Measurements from ENCODE around the gene MYG1. TPM values are rescaled to one million over a fixed set of nuclear protein-coding genes. Genes with fewer than 3 reads are reported as not detected.
A peak's percentile ranks its signal among the peaks of the same experiment; 100 is the strongest.

Gene MYG1
- total RNA-seq, 2 donors from 2014 or later, result 63.8 to 91.5 TPM

DNA sequence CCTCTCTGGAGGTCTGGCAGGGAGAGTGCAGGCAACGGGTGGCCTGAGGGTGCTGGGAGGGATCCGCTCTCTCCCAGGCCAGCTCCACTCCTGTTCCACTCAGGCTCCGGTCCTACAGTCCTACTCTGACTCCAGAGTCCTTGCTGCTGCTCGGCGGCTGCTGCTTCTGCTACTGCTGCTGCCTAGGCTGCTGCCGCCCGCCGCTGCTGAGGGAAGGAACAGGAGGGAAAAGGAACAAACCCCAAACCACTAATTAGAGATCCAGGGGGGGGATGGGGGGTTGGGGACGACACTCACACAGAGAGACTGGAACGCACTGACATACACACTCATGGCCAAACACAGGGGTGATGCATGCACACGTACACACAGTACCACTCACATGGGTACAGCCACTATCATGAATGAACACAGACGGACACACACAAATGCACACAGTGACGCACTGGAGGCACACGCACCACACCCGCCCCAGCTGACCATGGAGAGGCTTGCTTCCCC lies 36.7 kb downstream of the MYG1 start, which contains the start of gene SP7:
SP7 (minus strand) TSS at position 174 of the 501 bp plus-strand sequence. CDS start 708 bp downstream, outside the sequence.
- Mint-ChIP-seq H3K36me3 (no peaks in the 10 kb centered on the region), H3K27ac (no peak within 1 kb of the TSS), H3K9me3 (no peaks in the 10 kb centered on the region)
- no peak for ATAC-seq
- DNase-seq (ENCODE audit: low spot score in 2 of 2), result no peak

DNA sequence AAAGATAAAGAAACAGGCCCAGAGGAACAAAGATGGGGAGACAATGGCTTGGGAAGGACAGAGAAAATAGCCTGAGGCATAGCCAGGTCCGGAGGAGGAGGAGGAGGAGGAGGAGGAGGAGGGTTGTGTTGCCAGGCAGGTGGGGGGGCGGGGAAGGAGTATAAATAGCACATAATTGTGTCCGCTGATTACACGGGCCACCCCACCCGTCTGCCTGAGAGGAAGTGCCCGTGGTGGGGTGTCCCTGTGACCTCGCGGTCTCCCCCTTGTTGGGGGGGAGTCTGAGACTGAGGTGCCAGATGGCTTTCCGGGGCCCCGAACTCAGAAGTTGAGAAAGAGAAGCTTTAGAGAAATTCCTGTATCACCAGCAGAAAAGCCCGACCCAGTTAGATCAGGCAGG lies 38.5 kb downstream of the MYG1 start:
- Mint-ChIP-seq H3K27ac (no peak overlapping the region), H3K36me3 (no peaks in the 10 kb centered on the region), H3K9me3 (no peaks in the 10 kb centered on the region)
- ATAC-seq, result no peak
- DNase-seq (ENCODE audit: low spot score in 2 of 2), result no peak

- DNase-seq (ENCODE audit: low spot score in 2 of 2), result no peak
- H3K27ac Mint-ChIP-seq, result no peak overlapping the region
- no peak for ATAC-seq
- H3K36me3 Mint-ChIP-seq, result no peaks in the 10 kb centered on the region
- H3K9me3 Mint-ChIP-seq, result no peaks in the 10 kb centered on the region
Observed at GRCh38 chr12:53338916-53339315, 39.4 kb downstream of the MYG1 start.

GRCh38 chr12:53340398-53340797 lies 40.9 kb downstream of the MYG1 start:
- Mint-ChIP-seq H3K36me3 (no peaks in the 10 kb centered on the region), H3K9me3 (no peaks in the 10 kb centered on the region), H3K27ac (no peak overlapping the region)
- DNase-seq (ENCODE audit: low spot score in 2 of 2), result no peak
- ATAC-seq, result no peak

- ATAC-seq (no peak), DNase-seq (ENCODE audit: low spot score in 2 of 2) (no peak)
- Mint-ChIP-seq H3K36me3 (no peaks in the 10 kb centered on the region), H3K27ac (no peak overlapping the region), H3K9me3 (no peaks in the 10 kb centered on the region)
Observed at GRCh38 chr12:53343449-53343848, 44.0 kb downstream of the MYG1 start.

- peak in 1 of 2 donors; percentile 18 for ATAC-seq
- H3K27ac Mint-ChIP-seq, result no peak overlapping the region
Observed at GRCh38 chr12:53343969-53344368, 44.5 kb downstream of the MYG1 start.

GRCh38 chr12:53344487-53344823 lies 45.0 kb downstream of the MYG1 start:
- ATAC-seq (peak in 1 of 2 donors; percentile 2), DNase-seq (ENCODE audit: low spot score in 2 of 2) (no peak)
- H3K36me3 Mint-ChIP-seq, result no peaks in the 10 kb centered on the region
- no peaks in the 10 kb centered on the region for H3K9me3 Mint-ChIP-seq
- no peak overlapping the region for H3K27ac Mint-ChIP-seq

More at GRCh38 chr12:53343969-53344368, 44.5 kb downstream of the MYG1 start:
- no peak for DNase-seq (ENCODE audit: low spot score in 2 of 2)
- Mint-ChIP-seq H3K9me3 (no peaks in the 10 kb centered on the region), H3K36me3 (no peaks in the 10 kb centered on the region)

DNA sequence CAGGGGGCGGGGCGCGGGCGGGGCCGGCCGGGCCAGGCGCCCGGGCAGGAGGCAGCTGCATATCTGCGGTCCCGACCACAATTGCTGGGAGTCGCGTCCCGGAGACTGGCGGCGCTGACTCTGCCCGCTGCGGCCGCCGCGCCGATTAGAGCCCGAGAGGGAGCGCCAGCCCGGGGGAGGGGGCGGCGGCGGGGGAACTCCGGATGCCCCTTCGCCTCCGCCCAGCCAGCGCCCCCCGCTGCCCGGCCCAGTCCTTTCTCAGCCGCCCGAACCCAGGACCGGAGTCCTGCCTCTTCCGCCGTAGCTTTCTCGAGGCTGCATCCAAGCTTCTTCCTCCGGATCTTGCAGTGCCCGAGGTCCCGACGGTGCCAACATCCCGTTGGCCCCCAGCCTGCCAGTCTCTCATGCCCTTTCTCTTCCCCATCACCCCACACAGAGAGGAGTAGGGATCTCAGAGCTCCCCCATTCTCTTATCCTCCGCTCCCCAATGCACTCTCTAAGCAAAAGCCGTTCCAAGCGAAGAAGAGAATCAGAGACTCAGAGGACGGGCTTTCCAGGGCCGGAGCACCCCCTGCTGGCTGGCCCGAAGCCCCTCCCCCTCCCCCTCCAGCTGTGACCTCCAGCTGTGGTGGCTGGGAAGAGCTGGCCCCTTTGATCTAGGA lies 45.5 kb downstream of the MYG1 start:
- Mint-ChIP-seq H3K36me3 (no peaks in the 10 kb centered on the region), H3K27ac (peak overlapping the region; percentile 58 to 60), H3K9me3 (no peaks in the 10 kb centered on the region)
- ATAC-seq (peak; percentile 86 to 88), DNase-seq (ENCODE audit: low spot score in 2 of 2) (peak; percentile 67 to 77)

DNA sequence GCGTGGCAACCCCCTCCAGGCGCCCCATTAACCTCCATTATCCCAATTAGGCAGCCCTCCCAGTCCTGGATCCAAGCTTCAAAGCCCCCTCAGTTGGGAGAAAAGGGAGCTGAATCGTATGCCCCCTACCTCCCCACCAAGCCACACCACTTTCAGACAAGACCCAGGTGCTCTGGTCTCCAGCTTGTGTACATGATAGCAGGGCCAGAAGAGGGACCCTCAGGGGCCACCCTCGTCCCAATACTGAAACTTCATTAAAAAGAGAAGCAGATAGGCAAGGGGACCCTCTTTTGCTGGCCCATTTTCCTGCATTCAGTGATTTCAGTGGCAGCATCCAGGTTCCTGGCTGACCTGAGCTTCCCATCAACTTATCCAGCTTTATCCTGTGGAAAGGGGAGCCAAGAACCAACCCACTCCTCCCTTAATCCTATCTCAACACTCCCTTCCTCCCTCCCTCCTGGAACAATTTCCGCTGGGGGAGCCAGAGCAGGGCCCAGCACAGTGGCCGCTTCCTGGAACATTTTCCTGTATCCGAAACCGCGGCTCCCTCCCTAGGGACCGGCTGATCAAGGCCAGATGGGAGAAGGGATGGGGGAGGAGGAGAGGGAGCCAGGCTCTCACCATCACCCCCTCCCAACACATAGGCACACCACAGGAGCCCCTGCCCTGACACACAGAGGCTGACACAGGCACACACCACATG lies 46.1 kb downstream of the MYG1 start:
- DNase-seq (ENCODE audit: low spot score in 2 of 2) (no peak), ATAC-seq (no peak)
- Mint-ChIP-seq H3K36me3 (no peaks in the 10 kb centered on the region), H3K9me3 (no peaks in the 10 kb centered on the region), H3K27ac (peak overlapping the region in 1 of 2 donors; percentile 60)

DNA sequence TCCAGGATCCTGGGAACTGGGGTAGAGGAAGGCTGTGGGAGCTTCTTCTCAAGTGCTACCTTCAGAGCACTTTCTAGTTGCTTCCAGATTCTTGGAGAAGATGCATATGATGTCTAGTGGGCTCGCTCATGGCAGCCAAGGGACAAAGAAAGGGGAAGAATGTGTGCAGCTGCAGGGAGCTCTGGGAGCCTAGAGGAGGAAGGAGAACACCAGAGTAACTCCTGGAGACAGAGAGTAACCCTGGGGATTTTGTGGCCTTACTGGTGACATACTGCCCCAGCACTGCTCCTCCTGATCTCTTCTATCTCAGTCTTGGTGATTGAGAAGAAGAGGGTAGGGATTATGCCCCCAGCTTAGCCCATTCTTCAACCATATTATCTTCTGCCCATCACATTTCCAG lies 47.0 kb downstream of the MYG1 start:
- no peaks in the 10 kb centered on the region for H3K36me3 Mint-ChIP-seq
- H3K9me3 Mint-ChIP-seq, result no peaks in the 10 kb centered on the region
- DNase-seq (ENCODE audit: low spot score in 2 of 2) (no peak), ATAC-seq (no peak)
- no peak overlapping the region for H3K27ac Mint-ChIP-seq

DNA sequence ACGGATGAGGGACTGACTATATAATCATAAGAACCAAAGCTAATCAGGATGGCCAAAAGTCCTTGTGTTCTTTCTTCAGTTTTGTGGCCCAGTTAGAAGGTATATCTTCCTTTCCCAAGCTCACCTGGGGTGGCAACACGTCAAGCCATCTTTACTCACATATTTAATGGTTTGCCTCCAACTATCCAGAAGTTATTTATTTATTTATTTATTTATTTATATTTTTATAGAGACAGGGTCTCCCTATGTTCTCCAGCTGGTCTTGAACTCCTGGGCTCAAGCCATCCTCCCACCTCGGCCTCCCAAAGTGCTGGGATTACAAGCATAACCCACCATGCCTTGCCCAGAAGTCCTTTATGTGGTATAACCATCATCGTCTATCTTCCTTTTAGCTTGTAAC lies 48.4 kb downstream of the MYG1 start:
- Mint-ChIP-seq H3K9me3 (no peaks in the 10 kb centered on the region), H3K27ac (no peak overlapping the region), H3K36me3 (no peaks in the 10 kb centered on the region)
- ATAC-seq (no peak), DNase-seq (ENCODE audit: low spot score in 2 of 2) (no peak)

DNA sequence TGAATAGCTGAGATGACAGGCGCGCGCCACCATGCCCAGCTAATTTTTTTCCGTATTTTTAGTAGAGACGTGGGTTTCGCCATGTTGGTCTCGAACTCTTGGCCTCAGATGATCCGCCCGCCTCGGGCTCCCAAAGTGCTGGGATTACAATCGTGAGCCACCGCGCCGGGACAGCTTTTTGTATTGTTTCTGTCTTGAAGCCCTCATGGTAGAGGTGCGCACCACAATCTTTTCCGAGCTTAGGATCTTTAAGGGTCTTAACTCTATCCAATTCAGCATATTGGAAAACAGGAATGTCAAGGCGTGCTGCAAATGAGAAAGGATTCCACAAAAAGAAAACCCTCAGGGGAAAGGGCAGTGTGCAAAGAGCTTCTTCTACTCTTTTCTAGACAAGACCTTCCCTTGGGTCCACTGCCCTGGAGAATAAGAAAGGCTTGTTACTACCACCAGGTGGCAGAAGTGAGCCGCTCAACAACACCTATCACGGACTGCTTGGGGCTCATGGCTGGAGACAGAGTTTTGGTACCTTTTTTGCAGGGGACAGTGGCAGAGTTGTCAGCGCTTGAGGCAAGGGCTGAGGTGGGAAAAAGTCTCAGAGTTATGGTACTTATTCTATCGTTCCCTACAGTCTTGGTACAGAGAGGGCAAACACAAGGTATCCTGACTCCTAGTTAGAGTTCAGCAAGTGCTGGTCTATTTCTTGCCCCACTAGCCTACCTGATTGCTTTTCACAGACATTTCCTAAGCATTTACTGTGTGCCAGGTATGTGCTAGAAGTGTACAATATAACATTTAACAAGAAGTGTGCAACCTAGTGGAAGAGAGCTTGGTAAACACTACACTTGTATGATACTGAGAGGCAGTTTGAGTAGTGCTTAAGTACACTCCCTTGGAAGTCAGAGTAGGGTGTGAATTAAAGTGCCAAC lies 53.1 kb downstream of the MYG1 start:
- no peaks in the 10 kb centered on the region for H3K36me3 Mint-ChIP-seq
- H3K27ac Mint-ChIP-seq, result peak overlapping the region in 1 of 2 donors; percentile 3
- DNase-seq (ENCODE audit: low spot score in 2 of 2), result peak; percentile 81 to 82

GRCh38 chr12:53353257-53353655 lies 53.8 kb downstream of the MYG1 start:
- Mint-ChIP-seq H3K9me3 (no peaks in the 10 kb centered on the region), H3K36me3 (no peaks in the 10 kb centered on the region)

More for the DNA sequence above, 53.1 kb downstream of the MYG1 start:
- ATAC-seq, result peak; percentile 99 to 100
- H3K9me3 Mint-ChIP-seq, result no peaks in the 10 kb centered on the region

GRCh38 chr12:53355121-53355520 lies 55.6 kb downstream of the MYG1 start:
- Mint-ChIP-seq H3K9me3 (no peaks in the 10 kb centered on the region), H3K36me3 (no peaks in the 10 kb centered on the region), H3K27ac (no peak overlapping the region)
- ATAC-seq (no peak), DNase-seq (ENCODE audit: low spot score in 2 of 2) (no peak)

More at GRCh38 chr12:53353257-53353655, 53.8 kb downstream of the MYG1 start:
- DNase-seq (ENCODE audit: low spot score in 2 of 2) (no peak), ATAC-seq (peak in 1 of 2 donors; percentile 46)
- H3K27ac Mint-ChIP-seq, result no peak overlapping the region

Data from activated naive CD4-positive, alpha-beta T cell treated with anti-CD3 and anti-CD28 coated beads, Interleukin-2, amount 50 U/mL, for 72 hours (primary cell).